Measurements from ENCODE around the gene UGT1A5.

Gene UGT1A5

GRCh38 chr2:233779722-233780121, 67.0 kb downstream of the UGT1A5 start:
- DNase-seq (ENCODE audit: low read depth, low spot score) = no peak

GRCh38 chr2:233780771-233781170, 68.1 kb downstream of the UGT1A5 start:
- DNase-seq (ENCODE audit: low read depth, low spot score) = no peak

DNA sequence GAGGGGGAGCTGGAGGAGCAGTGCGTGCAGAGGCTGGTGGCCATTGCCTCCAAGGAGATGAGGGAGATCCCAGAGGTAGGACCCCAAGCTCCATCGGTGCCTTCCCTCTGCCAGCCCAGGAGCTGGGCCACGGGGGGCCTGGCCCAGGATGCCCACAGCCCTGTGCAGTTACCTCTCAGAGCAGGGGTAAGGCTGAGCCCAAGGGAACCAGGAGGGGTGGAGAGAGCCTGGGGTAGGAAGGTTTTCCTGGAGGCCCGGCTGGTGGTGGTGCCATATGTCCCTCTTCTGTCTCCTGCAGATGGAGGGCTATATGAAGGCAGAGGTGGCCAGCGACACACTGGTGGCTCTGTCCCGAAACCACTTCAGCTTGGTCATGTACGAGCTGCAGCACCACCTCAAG, 76.8 kb downstream of the UGT1A5 start:
- DNase-seq (ENCODE audit: low read depth, low spot score) = no peak

GRCh38 chr2:233791151-233791882, 78.6 kb downstream of the UGT1A5 start:
- DNase-seq (ENCODE audit: low read depth, low spot score) = no peak

DNA sequence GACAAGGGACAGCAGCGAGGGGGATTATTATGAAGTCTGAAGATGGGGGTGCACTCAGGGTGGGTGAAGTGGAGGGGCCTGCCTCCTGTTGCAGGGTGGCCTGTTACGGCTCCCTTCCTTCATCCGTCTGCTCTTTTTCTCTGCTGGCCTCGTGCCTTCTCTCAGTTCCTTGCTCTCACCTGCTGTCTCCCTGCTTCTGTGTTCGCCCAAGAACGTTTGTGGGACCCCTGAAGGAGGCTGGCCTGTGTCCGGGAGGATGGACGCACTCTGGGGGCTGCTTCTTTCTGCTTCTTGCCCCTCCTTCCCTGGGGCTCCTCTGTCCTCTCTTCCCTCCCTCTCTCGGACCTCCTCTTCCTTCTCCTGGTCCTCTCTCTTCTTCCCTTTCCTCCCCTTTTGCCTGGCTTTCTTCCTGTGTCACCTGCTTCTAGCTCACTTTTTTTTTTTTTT, 79.2 kb downstream of the UGT1A5 start:
- no peak for DNase-seq (ENCODE audit: low read depth, low spot score)

- DNase-seq (ENCODE audit: low read depth, low spot score) = no peak
Measured at GRCh38 chr2:233792720-233793119, 80.0 kb downstream of the UGT1A5 start.

- DNase-seq (ENCODE audit: low read depth, low spot score) = no peak
Measured at GRCh38 chr2:233793465-233794127, 80.9 kb downstream of the UGT1A5 start.

GRCh38 chr2:233794128-233794658, 81.5 kb downstream of the UGT1A5 start:
- no peak for DNase-seq (ENCODE audit: low read depth, low spot score)

- DNase-seq (ENCODE audit: low read depth, low spot score) = no peak
Measured at GRCh38 chr2:233795735-233796171, 83.0 kb downstream of the UGT1A5 start.

DNA sequence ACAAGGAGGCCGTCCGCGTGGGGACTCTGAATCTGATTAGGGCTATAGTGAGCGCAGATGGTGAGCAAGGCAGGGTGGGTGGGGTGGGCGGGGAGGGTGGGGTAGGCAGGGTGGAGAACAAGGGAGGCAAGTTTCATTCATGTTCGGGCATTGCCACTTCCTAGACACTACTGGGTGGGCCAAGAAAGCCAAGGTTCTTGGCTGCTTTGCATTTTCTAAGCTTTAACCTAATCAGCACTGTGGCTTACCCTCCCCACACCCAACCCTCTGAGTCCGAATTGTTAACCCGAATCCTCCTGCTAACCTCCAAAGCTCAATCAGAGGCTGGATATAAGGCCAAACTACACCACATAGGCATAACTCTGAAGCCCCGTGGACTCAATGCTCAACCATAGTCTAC, 83.5 kb downstream of the UGT1A5 start:
- no peak for DNase-seq (ENCODE audit: low read depth, low spot score)

DNA sequence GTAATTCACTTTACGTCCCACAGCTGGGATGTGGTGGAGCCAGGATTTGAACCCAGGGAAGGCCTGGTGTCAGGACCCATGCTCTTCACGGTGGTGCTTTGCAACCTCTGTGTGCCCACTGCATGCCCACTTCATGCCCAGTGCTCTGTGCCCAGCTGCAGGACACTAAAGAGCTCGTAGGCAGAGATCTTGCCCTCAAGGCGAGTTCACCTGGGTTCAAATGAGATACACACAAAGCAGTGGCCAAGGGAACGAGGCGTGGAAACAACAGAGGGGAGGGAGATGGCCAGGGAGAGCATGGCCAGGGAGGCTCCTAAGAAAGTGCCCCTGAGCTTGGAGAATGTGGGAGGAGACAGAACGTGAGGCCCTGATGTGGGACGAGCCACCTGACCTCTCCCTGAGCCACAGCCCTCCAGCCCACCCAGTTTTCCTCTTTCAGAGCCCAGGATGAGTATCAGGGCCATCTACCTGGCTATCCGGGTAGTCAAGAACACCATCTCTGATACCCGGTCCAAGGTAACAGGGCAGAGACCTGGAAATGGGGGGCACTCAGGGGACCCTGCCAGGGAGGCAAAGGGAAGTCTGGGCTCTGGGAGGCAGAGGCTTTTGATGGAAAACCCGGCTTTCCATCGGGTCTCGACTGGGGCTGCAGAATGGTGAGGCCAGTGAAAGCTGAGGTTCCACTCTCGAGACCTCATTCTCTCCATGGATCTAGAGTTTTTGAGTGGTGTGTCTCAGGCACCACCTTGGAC, 85.8 kb downstream of the UGT1A5 start:
- no peak for DNase-seq (ENCODE audit: low read depth, low spot score)

DNA sequence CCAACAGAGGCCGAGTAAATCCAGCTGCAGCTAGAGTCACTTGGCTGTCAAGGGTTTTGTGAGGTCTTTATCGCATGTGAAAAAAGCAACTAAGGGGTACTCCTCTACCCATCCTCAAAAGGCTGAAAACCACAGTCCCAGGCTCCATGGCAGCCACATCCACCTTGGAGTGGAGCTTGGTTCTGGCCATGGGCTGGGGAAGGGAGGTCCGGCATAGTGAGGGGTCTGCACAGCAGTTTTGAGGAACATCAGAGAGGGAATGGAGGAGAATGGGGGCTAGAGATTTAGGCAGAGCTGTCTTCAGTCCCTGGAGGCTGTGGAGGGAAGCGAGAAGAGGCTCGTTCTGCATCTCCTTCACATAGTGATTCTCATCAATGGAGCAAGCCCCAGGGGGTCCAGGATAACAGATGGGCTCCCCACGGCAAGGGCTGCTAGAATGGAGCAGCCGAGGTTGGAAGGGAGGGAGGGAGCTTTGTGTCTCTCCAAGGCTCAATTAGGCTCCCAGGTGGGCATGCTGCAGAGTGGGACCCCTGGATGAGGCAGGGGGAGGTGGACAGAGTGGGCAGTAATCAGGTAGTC, 86.5 kb downstream of the UGT1A5 start:
- no peak for DNase-seq (ENCODE audit: low read depth, low spot score)

DNA sequence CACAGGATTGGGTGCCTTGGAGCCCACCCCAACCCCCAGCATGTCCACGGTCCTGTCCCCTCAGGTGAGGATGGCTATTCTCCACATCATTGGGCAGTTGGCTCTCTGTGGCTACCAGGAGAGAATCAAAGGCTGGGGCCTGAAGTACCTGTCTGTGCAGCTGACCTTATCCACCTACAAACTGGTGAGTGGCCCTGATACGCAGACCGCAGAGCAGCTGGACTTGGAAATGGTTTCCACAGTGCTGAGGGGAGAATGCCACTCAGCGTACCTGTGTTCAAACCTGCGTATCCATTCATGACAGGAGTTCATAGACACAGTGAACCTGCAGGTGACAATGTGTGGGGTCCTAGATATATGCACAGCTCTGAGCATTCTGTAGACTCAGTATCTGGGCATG, 87.0 kb downstream of the UGT1A5 start:
- no peak for DNase-seq (ENCODE audit: low read depth, low spot score)

- no peak for DNase-seq (ENCODE audit: low read depth, low spot score)
Measured at GRCh38 chr2:233800208-233800607, 87.5 kb downstream of the UGT1A5 start.

- no peak for DNase-seq (ENCODE audit: low read depth, low spot score)
Measured at GRCh38 chr2:233801357-233802131, 88.8 kb downstream of the UGT1A5 start.

DNA sequence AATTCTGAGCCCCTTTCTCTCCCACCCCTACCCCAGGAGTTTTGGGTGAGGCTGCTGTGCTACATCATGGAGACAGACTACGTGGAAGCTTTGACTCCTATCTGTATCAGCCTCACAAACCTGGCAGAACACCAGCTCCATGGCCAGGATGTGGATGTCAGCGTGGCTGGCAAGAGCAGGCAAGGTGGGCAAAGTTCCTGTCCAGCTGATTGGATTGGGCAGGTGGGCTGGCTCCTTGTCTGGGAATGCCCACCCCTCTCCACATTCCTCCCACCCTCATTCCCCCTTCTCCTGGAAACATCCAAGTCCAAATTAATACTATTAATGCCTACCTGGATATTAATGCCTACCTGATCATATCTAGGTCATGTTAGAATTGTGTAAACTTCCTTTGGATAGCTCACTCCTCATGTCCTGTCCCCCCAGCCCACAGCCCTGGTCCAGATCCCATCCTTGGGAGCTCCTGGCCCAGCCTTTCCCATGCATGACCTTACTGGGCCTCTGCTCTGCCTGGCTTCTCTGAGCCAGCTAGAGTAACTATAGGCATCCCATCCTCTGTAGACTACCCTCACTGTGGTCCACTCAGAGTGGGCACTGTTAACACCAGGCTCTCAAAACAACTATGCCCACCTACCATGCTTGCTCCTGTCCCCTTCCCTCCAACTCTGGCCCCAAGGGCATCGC, 89.6 kb downstream of the UGT1A5 start:
- no peak for DNase-seq (ENCODE audit: low read depth, low spot score)

DNA sequence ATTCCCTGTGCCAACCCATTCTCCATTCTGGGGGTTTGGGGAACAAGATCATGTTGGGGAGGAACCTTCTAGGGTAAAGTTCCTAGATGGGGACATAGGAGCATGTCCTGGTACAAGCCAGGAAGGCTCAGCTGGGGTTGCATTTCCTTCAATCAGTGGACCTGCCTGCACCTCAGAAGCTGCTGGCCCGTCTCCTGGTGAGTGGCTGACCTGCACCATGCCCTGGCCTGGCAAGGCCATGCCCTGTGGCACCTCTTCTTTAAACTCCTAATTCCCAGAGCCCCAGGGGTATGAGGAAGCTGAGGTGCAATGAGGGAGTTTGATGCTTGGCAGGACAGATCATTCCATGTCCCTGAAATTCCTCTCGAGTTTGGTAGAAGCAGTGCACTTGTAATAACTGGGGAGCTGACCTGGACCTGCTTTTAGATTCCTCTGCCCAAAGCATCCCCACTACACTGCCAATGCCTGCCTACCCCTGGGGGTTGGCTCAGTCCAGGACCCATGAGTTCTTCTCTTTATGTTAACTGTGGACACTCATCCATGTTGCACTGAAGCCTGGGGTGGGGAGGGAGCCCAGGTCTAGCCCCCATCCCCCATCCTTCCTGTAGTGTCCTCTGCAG, 90.7 kb downstream of the UGT1A5 start:
- no peak for DNase-seq (ENCODE audit: low read depth, low spot score)

DNA sequence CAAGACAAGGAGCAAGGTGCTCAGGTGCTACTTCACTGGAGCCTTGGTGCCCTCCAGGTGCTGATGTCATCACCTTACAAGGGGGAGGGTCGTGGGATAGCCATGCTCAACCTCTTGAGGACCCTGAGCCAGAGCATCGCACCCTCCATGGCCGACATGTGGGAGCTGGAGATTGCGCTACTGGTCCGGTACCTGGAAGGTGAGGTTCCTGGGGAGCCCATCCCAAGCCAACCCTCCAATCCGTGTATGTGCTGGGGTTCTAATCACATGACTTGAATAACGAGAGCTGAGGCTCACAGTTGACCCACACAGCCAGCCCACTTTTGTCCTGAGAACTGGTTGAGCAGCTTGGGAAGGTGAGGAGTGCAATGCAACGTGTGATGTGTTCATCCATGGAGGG, 91.3 kb downstream of the UGT1A5 start:
- no peak for DNase-seq (ENCODE audit: low read depth, low spot score)

DNA sequence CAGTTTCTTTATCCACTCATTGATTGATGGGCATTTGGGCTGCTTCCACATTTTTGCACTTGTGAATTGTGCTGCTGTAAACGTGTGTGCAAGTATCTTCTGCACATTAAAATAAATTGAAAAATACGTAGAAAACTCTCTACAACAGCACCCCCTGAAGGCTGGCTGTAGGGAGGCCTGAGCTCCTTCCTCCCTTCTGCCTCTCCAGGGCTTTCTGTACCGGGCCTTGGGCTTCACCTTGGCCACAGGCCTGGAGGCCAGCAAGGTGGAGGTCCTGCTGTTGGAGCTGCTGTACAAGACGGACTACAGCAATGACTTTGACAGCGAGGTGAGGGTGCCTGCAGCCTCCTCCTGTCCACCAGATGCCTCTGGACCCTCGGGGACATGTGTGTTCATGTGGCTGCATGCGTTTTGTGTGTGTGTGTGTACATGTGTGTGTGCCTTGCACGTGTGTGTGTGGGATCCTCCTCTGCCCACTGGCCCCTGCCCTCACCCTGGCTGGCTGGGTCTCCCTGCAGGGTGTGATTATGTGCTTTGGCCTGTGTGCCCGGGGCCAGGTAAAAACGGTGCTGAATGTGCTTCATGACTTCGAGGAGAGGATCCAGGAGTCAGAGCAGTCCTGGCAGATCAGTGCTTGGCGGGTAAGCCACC, 94.6 kb downstream of the UGT1A5 start:
- DNase-seq (ENCODE audit: low read depth, low spot score) = no peak

Measured in activated CD4-positive, CD25-positive, alpha-beta regulatory T cell treated with anti-CD3 and anti-CD28 coated beads, Interleukin-2, amount 50 U/mL, for 16 hours (primary cell).